GM21576 (cell line): ENCODE data around the gene TRIM41.
"Not testable (repeated sequence)": the region's sequence is repeated elsewhere in the genome, so short reads cannot be mapped to it uniquely, and the experiment has no call there.

Experiments
- ATAC-seq: cut with Tn5 transposase; IDR thresholded peaks from one replicate; pipeline ENCODE4 v1.9.1; 2021; ENCODE audit warnings: mild to moderate bottlenecking, moderate library complexity; ENCODE audit not compliant: unreplicated experiment

The TRIM41 gene

GRCh38 chr5:181210148-181210547 is 12.9 kb upstream of the TRIM41 start:
- ATAC-seq, result not testable (repeated sequence)

- not testable (repeated sequence) for ATAC-seq
Observed at GRCh38 chr5:181210698-181211097, 12.4 kb upstream of the TRIM41 start.

GRCh38 chr5:181211208-181211607 is 11.9 kb upstream of the TRIM41 start:
- ATAC-seq, result no peak

- no peak for ATAC-seq
Observed at GRCh38 chr5:181212080-181212479, 11.0 kb upstream of the TRIM41 start.

- ATAC-seq, result no peak
Observed at GRCh38 chr5:181212934-181213333, 10.1 kb upstream of the TRIM41 start.

GRCh38 chr5:181214249-181214648 is 8.8 kb upstream of the TRIM41 start:
- not testable (repeated sequence) for ATAC-seq

- no peak for ATAC-seq
Observed at GRCh38 chr5:181215997-181216989, 6.8 kb upstream of the TRIM41 start.

- peak; percentile 28 for ATAC-seq
Observed at GRCh38 chr5:181217111-181217802, 5.8 kb upstream of the TRIM41 start.

GRCh38 chr5:181217803-181218062 is 5.3 kb upstream of the TRIM41 start:
- ATAC-seq, result peak; percentile 26

- ATAC-seq, result no peak
Observed at GRCh38 chr5:181218795-181219124, 4.3 kb upstream of the TRIM41 start.

GRCh38 chr5:181219262-181220177 is 3.6 kb upstream of the TRIM41 start:
- no peak for ATAC-seq

GRCh38 chr5:181220178-181220515 is 2.9 kb upstream of the TRIM41 start:
- no peak for ATAC-seq

GRCh38 chr5:181221105-181221791 is 1.8 kb upstream of the TRIM41 start:
- ATAC-seq, result no peak

- no peak for ATAC-seq
Observed at GRCh38 chr5:181221792-181222629, 1.1 kb upstream of the TRIM41 start.

- no peak for ATAC-seq
Observed at GRCh38 chr5:181222630-181223057, 437 bp upstream of the TRIM41 start.

- no peak for ATAC-seq
Observed at GRCh38 chr5:181223729-181224389, 778 bp downstream of the TRIM41 start.

- ATAC-seq, result no peak
Observed at GRCh38 chr5:181224390-181225229, 1.5 kb downstream of the TRIM41 start.

- no peak for ATAC-seq
Observed at GRCh38 chr5:181229996-181230395, 6.9 kb downstream of the TRIM41 start.
